ENCODE data around the gene OGG1.

OGG1 gene

GRCh38 chr3:9727041-9727595, 22.6 kb upstream of the OGG1 start:
- peak; percentile 47 to 57 (median 54) for DNase-seq (ENCODE audit: low read depth in 2 of 3, low spot score in 1 of 3)

DNA sequence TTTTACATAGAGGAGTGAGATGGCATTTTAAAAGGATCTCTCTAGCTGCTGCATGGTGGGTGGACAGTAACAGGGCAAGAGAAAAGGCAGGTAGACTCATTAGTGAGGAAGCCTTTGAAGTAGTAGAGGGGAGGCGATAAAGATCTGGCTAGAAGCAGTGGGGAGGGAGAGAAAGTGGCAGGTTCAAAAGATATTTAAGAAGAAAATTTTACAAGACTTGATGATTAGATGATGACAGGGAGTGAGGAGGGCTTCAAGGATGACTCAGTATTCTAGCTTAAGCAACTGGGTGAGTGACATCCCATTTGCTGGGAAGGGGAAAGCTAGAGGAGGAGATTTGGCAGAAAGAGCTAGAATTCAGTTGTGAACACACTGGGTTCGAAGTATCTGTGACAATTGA, 22.0 kb upstream of the OGG1 start:
- no peak for DNase-seq (ENCODE audit: low read depth in 2 of 3, low spot score in 1 of 3)

DNA sequence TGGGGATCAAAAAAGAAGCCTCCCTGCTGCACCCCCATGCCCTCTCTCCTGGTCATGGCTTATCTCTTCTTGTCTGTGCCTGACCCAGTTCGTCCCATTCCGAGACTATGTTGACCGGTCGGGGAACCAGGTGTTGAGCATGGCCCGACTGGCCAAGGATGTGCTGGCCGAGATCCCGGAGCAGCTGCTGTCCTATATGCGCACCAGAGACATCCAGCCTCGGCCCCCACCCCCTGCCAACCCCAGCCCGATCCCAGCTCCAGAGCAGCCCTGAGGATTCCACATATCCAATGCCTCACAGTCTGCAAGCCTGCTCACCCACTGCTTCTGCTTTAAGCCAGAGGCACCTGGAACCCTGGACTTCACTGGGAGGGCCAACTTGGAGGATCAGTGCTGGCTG, 20.3 kb upstream of the OGG1 start:
- DNase-seq (ENCODE audit: low read depth in 2 of 3, low spot score in 1 of 3), result no peak

- DNase-seq (ENCODE audit: low read depth in 2 of 3, low spot score in 1 of 3), result no peak
Observed at GRCh38 chr3:9730657-9731205, 19.0 kb upstream of the OGG1 start.

DNA sequence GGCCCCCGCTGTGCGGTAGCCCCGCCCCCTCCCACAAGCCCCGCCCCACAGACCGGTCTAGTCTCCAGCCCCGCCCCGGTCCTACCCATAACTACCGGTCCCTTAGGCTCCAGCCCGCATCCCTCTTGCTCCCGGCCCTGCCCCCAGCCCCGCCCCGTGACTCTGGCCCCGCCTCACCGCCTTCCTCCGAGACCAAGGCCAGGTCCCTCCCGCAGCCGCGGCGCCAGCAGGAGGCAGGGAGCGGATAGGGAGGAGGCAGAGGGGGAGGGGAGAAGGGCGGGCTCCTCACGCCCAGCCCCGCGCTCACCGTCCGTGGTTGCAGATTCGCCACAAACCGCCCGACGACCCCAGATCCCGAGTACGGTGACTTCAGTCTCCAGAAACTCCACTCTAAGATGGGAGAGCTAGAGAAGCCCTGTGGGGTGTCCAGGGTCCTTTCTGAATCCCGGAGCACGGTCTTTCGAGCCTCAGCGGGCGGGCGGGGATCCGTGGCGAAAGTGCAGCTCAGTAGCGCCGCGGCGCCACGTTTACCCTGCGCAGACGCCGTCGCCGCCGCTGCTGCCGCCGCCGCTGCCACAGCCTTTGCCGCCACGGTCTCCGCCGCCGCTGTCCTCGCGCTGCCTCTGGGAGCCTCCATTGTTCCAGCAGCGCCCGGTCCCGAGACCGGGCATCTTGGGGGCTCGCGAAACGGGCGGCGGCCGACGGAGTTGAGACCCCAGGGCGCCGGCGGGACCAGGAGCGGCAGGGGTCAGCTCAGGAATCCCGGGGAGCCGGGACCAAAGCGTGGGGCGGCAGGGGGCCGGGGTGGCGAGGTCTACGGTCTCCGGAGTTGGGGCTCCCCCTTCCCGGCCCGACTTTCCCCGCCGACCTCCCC, 18.3 kb upstream of the OGG1 start, which contains the start of gene BRPF1:
Gene BRPF1, plus strand, starts transcription at position 530 of the 874 bp plus-strand sequence. CDS start 2,406 bp downstream, outside the sequence.
- peak; percentile 99 to 100 (median 99) for DNase-seq (ENCODE audit: low read depth in 2 of 3, low spot score in 1 of 3)

DNA sequence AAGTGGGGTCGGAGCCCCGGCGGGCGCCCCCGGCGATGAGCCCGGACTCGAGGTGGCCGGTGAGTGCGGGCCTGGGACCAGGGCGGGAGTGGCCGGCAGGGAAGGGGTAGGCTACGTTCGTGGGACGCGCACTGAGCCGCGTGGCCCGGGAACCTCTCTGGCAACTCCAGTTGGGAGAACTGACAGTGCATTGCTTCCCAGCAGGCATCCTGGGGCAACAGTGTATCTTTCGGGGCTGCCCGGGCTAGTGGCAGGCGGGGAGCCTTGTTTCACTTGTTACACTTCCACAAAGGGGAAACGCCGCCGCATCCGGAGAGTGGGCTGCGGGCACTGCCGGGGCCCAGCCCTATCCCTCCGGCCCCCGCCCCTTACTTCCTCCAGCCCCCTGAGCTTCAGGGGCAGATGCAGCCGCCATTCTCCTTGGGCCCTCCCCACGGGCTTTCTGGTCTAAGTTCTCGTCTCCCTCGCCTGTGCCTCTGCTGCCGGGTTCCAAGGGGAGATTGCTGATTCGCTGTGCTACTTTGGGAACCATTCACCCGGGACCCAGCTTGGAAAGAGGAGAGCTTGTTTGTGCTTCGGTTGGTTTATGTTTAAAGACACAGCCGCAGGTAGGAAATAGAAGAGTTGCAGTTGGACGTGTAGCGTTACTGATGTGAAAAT, 17.5 kb upstream of the OGG1 start:
- DNase-seq (ENCODE audit: low read depth in 2 of 3, low spot score in 1 of 3), result no peak

- DNase-seq (ENCODE audit: low read depth in 2 of 3, low spot score in 1 of 3), result no peak
Observed at GRCh38 chr3:9732740-9733115, 17.0 kb upstream of the OGG1 start.

DNA sequence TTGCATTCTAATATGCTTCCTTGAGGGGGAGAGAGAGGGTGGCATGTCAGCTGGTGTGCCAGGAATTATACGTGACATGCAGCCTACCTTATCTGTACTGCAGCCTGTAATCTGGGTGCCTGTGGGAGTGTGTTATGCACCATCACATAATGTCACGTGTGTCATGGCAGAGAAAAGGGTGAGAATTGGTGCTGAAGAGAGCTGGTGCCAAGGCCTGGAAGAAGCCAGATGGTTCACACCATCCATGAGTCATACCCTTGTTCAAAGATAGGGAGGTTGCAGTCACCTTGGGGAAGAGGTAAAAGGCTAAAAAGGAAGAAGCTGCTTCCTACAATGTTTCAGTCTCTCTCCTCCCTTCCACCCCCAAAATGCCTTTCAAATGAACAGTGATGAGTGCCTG, 12.9 kb upstream of the OGG1 start:
- DNase-seq (ENCODE audit: low read depth in 2 of 3, low spot score in 1 of 3), result no peak

DNA sequence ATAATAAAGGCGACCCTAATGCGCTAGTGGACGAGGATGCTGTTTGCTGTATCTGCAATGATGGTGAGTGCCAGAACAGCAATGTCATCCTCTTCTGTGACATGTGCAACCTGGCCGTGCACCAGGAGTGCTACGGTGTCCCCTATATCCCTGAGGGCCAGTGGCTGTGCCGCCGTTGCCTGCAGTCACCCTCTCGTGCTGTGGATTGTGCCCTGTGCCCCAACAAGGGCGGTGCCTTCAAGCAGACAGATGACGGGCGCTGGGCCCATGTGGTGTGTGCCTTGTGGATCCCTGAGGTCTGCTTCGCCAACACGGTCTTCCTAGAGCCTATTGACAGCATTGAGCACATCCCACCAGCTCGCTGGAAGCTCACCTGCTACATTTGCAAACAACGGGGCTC, 10.6 kb upstream of the OGG1 start:
- DNase-seq (ENCODE audit: low read depth in 2 of 3, low spot score in 1 of 3), result no peak

GRCh38 chr3:9742560-9742959, 7.2 kb upstream of the OGG1 start:
- no peak for DNase-seq (ENCODE audit: low read depth in 2 of 3, low spot score in 1 of 3)

DNA sequence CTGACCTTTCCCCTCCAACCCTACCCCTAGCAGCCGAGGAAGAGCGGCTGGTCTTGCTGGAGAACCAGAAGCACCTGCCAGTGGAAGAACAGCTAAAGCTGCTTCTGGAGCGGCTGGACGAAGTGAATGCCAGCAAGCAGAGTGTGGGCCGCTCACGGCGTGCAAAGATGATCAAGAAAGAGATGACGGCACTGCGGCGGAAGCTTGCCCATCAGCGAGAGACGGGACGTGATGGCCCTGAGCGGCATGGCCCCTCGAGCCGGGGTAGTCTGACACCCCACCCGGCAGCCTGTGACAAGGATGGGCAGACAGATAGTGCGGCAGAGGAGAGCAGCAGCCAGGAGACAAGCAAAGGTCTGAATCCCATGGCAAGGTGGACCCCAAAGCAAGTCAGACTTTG, 6.2 kb upstream of the OGG1 start:
- no peak for DNase-seq (ENCODE audit: low read depth in 2 of 3, low spot score in 1 of 3)

GRCh38 chr3:9744162-9744561, 5.6 kb upstream of the OGG1 start:
- DNase-seq (ENCODE audit: low read depth in 2 of 3, low spot score in 1 of 3), result no peak

- no peak for DNase-seq (ENCODE audit: low read depth in 2 of 3, low spot score in 1 of 3)
Observed at GRCh38 chr3:9745521-9745920, 4.2 kb upstream of the OGG1 start.

DNA sequence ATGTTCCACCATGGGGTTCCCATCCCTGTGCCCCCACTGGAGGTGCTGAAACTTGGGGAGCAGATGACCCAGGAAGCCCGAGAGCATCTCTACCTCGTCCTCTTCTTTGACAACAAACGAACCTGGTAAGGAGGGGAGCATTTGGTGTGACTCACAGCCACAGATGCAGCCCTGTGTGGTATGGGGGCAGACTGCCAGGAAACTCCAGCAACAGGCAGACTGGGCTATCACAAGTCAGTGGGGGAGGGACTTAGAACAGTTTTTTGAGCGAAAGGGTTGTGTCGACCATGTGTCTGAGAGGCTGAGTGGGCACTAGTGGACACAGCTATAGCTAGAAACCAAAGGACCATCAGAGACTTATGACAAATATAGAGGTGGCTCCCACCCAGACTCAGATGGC, 3.4 kb upstream of the OGG1 start:
- DNase-seq (ENCODE audit: low read depth in 2 of 3, low spot score in 1 of 3), result no peak

GRCh38 chr3:9747267-9747666, 2.5 kb upstream of the OGG1 start:
- DNase-seq (ENCODE audit: low read depth in 2 of 3, low spot score in 1 of 3), result no peak

DNA sequence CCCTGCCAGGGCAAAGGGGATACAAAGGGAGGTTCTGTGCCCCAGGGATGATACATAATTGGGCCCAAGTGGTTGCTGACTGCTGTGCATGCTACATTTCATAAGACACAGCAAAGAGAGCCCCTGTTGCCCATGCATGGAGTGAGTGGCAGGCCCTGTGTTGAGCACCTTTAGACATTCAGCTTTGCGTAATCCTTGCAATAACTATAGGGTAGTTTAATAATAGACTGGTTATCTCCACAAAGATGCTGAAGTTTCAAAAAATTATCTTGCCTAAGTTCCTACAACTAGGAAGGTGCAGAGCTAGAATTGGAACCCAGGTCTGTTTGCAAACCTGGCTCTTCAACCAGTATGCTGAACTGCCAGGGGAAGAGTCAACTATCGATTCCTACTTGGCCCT, 1.7 kb upstream of the OGG1 start:
- DNase-seq (ENCODE audit: low read depth in 2 of 3, low spot score in 1 of 3), result no peak

- no peak for DNase-seq (ENCODE audit: low read depth in 2 of 3, low spot score in 1 of 3)
Observed at GRCh38 chr3:9749296-9749644, 482 bp upstream of the OGG1 start.

DNA sequence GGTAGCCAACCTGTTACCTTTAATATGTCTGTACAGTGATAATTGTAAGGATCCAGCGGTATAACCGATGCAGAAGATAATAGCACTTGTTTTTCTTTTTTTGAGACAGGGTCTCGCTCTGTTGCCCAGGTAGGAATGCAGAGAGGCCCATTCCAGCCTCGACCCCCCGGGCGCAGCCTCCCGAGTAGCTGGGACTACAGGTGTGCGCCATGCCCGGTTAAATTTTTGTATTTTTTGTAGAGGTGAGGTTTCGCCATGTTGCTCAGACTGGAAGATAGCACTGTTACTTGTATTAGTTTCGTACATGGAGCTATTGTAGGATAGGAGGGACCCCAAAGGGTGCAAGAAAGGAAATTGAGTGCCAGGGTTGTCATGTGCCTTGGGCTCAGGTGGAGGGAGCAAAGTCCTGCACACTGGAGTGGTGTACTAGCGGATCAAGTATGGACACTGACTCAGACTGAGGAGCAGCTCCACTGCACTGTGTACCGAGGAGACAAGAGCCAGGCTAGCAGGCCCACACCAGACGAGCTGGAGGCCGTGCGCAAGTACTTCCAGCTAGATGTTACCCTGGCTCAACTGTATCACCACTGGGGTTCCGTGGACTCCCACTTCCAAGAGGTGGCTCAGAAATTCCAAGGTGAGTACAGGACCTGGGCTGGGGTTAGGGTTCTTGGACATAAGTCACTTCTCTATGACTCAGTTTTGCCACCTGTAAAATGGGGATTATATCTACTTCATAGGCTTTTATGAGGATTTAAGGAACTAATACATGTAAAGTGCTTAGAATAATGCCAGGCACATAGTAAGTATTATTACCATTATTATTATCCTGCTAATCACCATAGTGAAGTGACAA, 1.0 kb downstream of the OGG1 start:
- DNase-seq (ENCODE audit: low read depth in 2 of 3, low spot score in 1 of 3), result no peak

DNA sequence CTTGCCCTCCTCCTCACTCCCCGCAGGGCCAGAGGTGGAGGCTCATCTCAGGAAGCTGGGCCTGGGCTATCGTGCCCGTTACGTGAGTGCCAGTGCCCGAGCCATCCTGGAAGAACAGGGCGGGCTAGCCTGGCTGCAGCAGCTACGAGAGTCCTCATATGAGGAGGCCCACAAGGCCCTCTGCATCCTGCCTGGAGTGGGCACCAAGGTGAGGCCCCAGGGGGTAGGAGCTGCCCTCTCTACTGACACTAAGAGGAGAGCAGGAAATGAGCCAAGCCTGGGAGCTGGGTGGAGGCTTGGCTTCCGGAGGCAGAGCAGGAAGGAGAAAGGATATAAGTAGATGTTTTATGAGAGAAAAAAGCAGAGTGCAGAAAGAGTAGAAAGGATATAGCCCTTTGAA, 4.9 kb downstream of the OGG1 start:
- DNase-seq (ENCODE audit: low read depth in 2 of 3, low spot score in 1 of 3), result no peak

DNA sequence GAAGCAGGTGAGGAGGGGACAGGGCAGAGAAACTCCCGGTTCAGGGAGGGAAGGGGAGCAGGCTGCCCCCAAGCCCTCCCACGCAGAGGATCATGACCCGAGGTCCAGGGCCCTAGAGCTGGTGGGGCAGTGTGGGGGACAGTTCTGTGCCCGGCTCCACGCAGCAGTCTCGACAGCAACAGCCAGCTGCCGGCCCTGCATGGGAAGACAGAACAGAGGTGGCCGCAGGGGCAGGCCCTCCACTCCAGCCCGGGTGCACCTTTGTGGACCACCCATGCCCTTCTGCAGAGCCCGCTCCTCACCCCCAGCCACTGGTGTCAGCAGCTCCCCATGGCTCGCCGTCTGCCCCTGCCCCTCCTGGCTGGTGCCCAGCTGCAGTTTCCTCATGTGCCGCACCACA, 7.7 kb downstream of the OGG1 start:
- no peak for DNase-seq (ENCODE audit: low read depth in 2 of 3, low spot score in 1 of 3)

Data from stimulated activated CD4-positive, alpha-beta T cell treated with anti-CD3 and anti-CD28 coated beads, Interleukin-12 subunit alpha, Interleukin-12 subunit beta, amount 100 ng/mL, for 48 hours (primary cell).